ENCODE measurements around the gene BLOC1S5.

DNA sequence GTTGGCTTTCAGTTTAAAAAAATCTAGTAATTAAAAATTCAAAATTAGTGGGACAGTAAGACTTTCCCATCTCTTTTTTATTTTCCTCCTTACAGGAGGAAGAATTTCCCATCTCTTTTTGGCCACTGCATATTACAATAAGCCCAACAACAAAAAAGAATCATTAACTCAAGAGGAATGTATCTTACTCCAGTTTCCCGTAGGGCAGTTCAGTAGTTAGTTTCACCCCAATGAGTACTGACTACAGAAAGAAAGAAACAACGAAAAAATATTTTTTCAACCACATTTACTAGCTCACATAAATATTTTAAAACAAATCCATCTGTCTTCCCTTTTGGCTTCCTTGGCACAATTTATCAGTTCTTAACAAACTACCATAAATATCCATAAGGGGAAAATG lies 14.9 kb upstream of the BLOC1S5 start:
- no peak for TF ChIP-seq SUZ12 (IDR thresholded peaks at IDR 0.05; ENCODE audit: extremely low read depth, insufficient read depth, insufficient read length)
- no peak for TF ChIP-seq YY1 (IDR thresholded peaks at IDR 0.05; ENCODE audit: insufficient read depth, insufficient read length)
- no peak for TF ChIP-seq ZNF274 (IDR thresholded peaks at IDR 0.05; ENCODE audit: low read depth, low read length)

All from NT2/D1 (cell line).